Measurements from ENCODE around the gene CENPO.

CENPO gene

GRCh38 chr2:24866946-24867345 lies 73.7 kb downstream of the CENPO start:
- DNase-seq (ENCODE audit: low read depth in 2 of 2), result no peak
- no peak for TF ChIP-seq CTCF (IDR thresholded peaks at IDR 0.05; ENCODE audit: low read depth, low read length)
- no peak overlapping the region for H3K4me3 ChIP-seq (replicated peaks in 1 of 2; ENCODE audit: low read depth in 2 of 2, low read length in 2 of 2)

DNA sequence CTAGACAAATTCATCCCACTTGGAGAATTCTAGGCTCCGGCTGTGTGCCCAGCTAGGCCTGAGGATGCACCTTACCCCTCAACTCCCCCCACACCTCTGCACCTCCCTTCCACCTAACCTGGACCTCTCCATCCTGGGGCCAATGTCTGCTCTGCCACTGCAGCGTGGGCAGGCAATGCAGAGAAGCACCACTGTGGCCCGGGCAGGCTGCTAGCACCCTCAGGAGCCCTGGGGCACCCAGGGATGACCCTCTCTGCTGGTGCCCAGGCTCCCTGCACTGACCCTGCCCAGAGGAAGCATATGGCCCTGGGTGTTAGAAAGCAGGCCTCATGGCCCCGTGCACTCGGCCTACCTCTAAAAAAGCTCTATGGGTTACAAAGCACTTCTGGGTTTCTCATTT lies 77.2 kb downstream of the CENPO start:
- TF ChIP-seq CTCF (IDR thresholded peaks at IDR 0.05; ENCODE audit: low read depth, low read length), result no peak
- DNase-seq (ENCODE audit: low read depth in 2 of 2), result no peak

DNA sequence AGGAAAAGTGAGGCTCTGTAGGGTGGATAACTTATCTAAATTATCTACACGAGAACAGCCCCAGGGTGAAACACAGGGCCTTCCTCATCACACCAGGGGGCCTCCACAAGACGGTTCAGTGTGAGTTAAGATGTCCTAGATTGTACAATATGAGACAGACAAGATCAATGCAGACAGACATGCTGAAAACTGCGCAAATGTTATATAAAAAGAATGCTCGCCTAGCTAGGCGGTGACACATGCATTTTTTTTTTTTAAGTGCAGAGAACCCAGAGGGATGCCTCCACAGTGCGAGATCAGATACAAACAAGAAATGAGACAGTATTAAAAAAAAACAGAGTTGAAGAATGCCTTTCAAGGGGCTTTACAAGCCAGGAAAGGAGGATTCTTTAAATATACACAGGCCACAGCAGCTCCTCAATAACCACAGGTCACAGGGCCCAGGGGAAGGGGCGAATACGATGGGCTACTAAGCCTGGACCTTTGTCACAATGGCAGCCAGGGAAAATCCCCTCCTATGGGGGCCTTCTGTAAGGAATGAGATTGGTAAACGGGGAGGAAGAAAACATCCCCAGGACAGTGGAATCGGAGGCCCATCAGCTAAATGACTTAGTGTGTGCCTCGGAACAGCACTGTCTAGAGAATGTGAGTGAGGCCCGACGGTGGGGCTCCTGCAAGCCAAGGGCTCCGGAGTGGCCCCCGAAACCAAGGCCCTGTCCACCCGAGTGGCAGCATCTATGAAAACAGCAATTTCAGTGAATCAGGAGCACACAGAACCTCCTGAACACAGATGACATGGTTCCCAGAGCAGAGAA lies 77.9 kb downstream of the CENPO start:
- DNase-seq (ENCODE audit: low read depth in 2 of 2), result no peak
- no peak for TF ChIP-seq CTCF (IDR thresholded peaks at IDR 0.05; ENCODE audit: low read depth, low read length)
- no peak overlapping the region for H3K4me3 ChIP-seq (replicated peaks in 1 of 2; ENCODE audit: low read depth in 2 of 2, low read length in 2 of 2)

More for the DNA sequence above, 77.2 kb downstream of the CENPO start:
- H3K4me3 ChIP-seq (replicated peaks in 1 of 2; ENCODE audit: low read depth in 2 of 2, low read length in 2 of 2), result no peak overlapping the region

DNA sequence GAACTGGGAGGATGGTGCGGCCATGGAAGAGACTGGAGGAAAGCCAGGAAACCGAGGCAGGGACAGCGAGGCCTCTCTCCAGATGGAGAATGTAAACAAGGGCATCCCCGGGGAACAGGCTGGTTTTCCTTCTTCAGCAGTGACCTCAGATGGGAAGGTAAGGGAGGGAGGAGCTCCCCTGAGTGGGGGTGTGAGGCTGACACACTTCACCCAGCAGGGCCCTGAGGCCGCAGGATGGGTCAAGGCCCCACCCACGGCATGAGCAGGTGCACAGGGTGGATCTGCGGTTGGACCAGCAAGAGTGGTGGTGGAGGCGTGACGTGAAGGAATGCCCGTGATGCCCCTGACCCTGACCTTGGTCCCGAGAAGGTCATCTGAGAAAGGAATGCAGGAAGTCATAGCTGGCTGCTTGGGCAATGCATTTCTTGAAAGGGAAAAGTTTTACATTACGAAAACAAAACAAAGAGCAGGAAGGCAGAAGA lies 78.7 kb downstream of the CENPO start:
- DNase-seq (ENCODE audit: low read depth in 2 of 2), result peak in 1 of 2 donors; percentile 54
- no peak for TF ChIP-seq CTCF (IDR thresholded peaks at IDR 0.05; ENCODE audit: low read depth, low read length)
- H3K4me3 ChIP-seq (replicated peaks in 1 of 2; ENCODE audit: low read depth in 2 of 2, low read length in 2 of 2), result no peak overlapping the region

Data from cardiac fibroblast (primary cell).